OCI-LY7 (cell line): Measurements from ENCODE around the gene PNPT1. TPM values are rescaled to one million over a fixed set of nuclear protein-coding genes. Genes with fewer than 3 reads are reported as not detected.

Experiments
- BruUV-seq: library from RNA; stranded (reverse); fragments of 400-500 nt; replicated peaks from 2 replicates; lab custom pipeline; 2021; lab: Mats Ljungman, UMichigan
- CTCF ChIA-PET: fragments of 300-600 bp; sonication (Branson Sonifier 250); formaldehyde crosslinking; loops from one replicate; lab custom pipeline; 2022; ENCODE audit warnings: antibody characterized with exemption; ENCODE audit not compliant: unreplicated experiment; lab: Charles Lee
- POLR2A ChIA-PET: fragments of 300-600 bp; sonication (Branson Sonifier 250); formaldehyde crosslinking; loops from one replicate; lab custom pipeline; 2022; ENCODE audit warnings: antibody characterized with exemption; lab: Charles Lee
- DNase-seq: peaks from one replicate; pipeline ENCODE4 v3.0.0-alpha.2; 2015; ENCODE audit warnings: low spot score
- H2AFZ ChIP-seq: fragments of 200-600 bp; sonication (generic), shearing (Covaris generic); 2 replicates; pipeline ENCODE4 v1.6.1; 2014; ENCODE audit warnings: mild to moderate bottlenecking, antibody characterized with exemption, low read length, moderate library complexity
- H3K27ac ChIP-seq: fragments of 200-600 bp; sonication (generic); 2 replicates; pipeline ENCODE4 v1.5.1; 2014; ENCODE audit warnings: mixed run types, low read depth, mild to moderate bottlenecking, moderate library complexity, low read length, inconsistent platforms; ENCODE audit not compliant: poor library complexity, severe bottlenecking
- H3K36me3 ChIP-seq: fragments of 200-600 bp; sonication (generic); 2 replicates; pipeline ENCODE4 v1.6.1; 2014; ENCODE audit warnings: mild to moderate bottlenecking, antibody characterized with exemption, low read length, moderate library complexity, mixed read lengths; ENCODE audit not compliant: insufficient read depth
- H3K4me1 ChIP-seq: fragments of 200-600 bp; sonication (generic); 2 replicates; pipeline ENCODE4 v1.5.1; 2014; ENCODE audit warnings: mild to moderate bottlenecking, low read length; ENCODE audit not compliant: insufficient read depth, poor library complexity, severe bottlenecking
- H3K4me2 ChIP-seq: fragments of 200-600 bp; sonication (generic); 2 replicates; pipeline ENCODE4 v1.6.1; 2014; ENCODE audit warnings: mild to moderate bottlenecking, low read length
- H3K4me3 ChIP-seq: fragments of 200-600 bp; sonication (generic); 2 replicates; pipeline ENCODE4 v1.5.1; 2014; ENCODE audit warnings: mild to moderate bottlenecking, low read depth, low read length; ENCODE audit not compliant: poor library complexity, severe bottlenecking
- H3K79me2 ChIP-seq: fragments of 200-600 bp; sonication (generic); 2 replicates; pipeline ENCODE4 v1.6.1; 2016; ENCODE audit warnings: low read depth, mild to moderate bottlenecking, low read length, moderate library complexity, mixed read lengths; ENCODE audit not compliant: insufficient read depth
- H3K9me2 ChIP-seq: fragments of 200-600 bp; sonication (generic); 2 replicates; pipeline ENCODE4 v1.6.1; 2016; ENCODE audit warnings: mild to moderate bottlenecking, low read length, mixed read lengths; ENCODE audit not compliant: insufficient read depth
- H3K9me3 ChIP-seq: fragments of 200-600 bp; sonication (generic); 2 replicates; pipeline ENCODE4 v1.6.1; 2014; ENCODE audit warnings: mild to moderate bottlenecking, mixed run types, low read length, mixed read lengths
- H4K20me1 ChIP-seq: fragments of 200-600 bp; sonication (generic); 2 replicates; pipeline ENCODE4 v1.6.1; 2014; ENCODE audit warnings: mild to moderate bottlenecking, antibody characterized with exemption, low read length, moderate library complexity, mixed read lengths; ENCODE audit not compliant: insufficient read depth
- EZH2phosphoT487 ChIP-seq: fragments of 200-600 bp; sonication (generic); IDR thresholded peaks from 2 replicates; pipeline ENCODE4 v1.6.1; 2018; ENCODE audit warnings: low read depth, borderline replicate concordance, mild to moderate bottlenecking, mixed run types, antibody characterized with exemption, low read length, moderate library complexity, mixed read lengths
- intact Hi-C: fragments of 100-400 bp; cut with micrococcal nuclease; formaldehyde crosslinking; loops from one replicate; pipeline ENCODE4 v1.10.0; 2022; ENCODE audit not compliant: unreplicated experiment
- total RNA-seq, 2 experiments: library from RNA; depleted of rRNA in 1 of 2; stranded (reverse); fragments of >200 nt in 1 of 2; shearing (Covaris generic) in 1 of 2; gene quantifications; 2 replicates each; pipeline ENCODE4 v1.2.3, GENCODE V29; 2014 to 2022
- TF ChIP-seq, protein P1 (sequence below): fragments of 200-600 bp; sonication (generic); conservative IDR thresholded peaks from 2 replicates; pipeline ENCODE4 v1.5.1; 2014; ENCODE audit warnings: mild to moderate bottlenecking, antibody characterized with exemption, low read length, moderate library complexity, mixed read lengths

The PNPT1 gene
- total RNA-seq, 2 experiments from 2014 or later: 35.1 to 45.0 TPM

DNA sequence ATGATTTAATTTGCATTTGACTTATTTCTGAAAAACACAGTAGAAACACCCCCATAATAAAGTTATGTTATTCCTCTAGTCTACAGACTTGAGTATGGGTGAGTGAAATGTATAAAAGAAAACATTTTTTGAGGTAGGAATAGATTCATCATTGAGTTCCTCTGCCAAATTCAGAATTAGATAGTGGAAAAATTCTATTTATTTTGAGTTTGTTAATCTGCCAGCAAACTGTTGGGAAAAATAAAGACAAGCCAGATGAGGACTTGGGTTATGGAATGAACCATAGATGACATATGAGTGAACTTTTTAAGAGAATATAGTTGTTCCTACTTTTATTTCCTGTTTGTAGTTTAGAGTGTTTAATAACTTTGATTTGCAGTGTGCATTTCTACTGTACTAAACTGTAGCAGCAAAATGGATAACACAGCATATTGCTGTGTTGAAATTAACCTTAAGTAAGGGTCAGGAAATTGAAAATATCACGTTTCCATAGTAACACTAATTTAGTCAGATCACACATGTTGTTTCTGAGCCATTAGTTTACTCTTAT lies 35.6 kb upstream of the PNPT1 start:
- intact Hi-C loops: no loop called here
- H3K36me3 ChIP-seq: no peaks in the 10 kb centered on the region
- ChIA-PET CTCF (no interaction called here), POLR2A (no interaction called here)
- H3K4me1 ChIP-seq: no peaks in the 10 kb centered on the region
- H3K9me3 ChIP-seq: no peaks in the 10 kb centered on the region
- H2AFZ ChIP-seq: no peak overlapping the region
- H4K20me1 ChIP-seq: no peaks in the 10 kb centered on the region
- no TSS peak for BruUV-seq
- TF ChIP-seq EZH2phosphoT487: no peak
- no peak overlapping the region for H3K4me3 ChIP-seq
- H3K27ac ChIP-seq: no peak overlapping the region
- no peak overlapping the region for H3K4me2 ChIP-seq
- DNase-seq: no peak
- no peaks in the 10 kb centered on the region for H3K9me2 ChIP-seq
- H3K79me2 ChIP-seq: no peaks in the 10 kb centered on the region

- no peak overlapping the region for H3K27ac ChIP-seq
- H3K4me1 ChIP-seq: no peaks in the 10 kb centered on the region
- ChIA-PET CTCF (no interaction called here), POLR2A (no interaction called here)
- intact Hi-C loops: no loop called here
- H2AFZ ChIP-seq: no peak overlapping the region
- no TSS peak for BruUV-seq
- no peaks in the 10 kb centered on the region for H3K9me3 ChIP-seq
- no peaks in the 10 kb centered on the region for H3K9me2 ChIP-seq
- H3K4me3 ChIP-seq: no peak overlapping the region
- TF ChIP-seq EZH2phosphoT487: no peak
- TF ChIP-seq, protein P1, sequence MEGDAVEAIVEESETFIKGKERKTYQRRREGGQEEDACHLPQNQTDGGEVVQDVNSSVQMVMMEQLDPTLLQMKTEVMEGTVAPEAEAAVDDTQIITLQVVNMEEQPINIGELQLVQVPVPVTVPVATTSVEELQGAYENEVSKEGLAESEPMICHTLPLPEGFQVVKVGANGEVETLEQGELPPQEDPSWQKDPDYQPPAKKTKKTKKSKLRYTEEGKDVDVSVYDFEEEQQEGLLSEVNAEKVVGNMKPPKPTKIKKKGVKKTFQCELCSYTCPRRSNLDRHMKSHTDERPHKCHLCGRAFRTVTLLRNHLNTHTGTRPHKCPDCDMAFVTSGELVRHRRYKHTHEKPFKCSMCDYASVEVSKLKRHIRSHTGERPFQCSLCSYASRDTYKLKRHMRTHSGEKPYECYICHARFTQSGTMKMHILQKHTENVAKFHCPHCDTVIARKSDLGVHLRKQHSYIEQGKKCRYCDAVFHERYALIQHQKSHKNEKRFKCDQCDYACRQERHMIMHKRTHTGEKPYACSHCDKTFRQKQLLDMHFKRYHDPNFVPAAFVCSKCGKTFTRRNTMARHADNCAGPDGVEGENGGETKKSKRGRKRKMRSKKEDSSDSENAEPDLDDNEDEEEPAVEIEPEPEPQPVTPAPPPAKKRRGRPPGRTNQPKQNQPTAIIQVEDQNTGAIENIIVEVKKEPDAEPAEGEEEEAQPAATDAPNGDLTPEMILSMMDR: no peak
- no peaks in the 10 kb centered on the region for H3K79me2 ChIP-seq
- H3K36me3 ChIP-seq: no peaks in the 10 kb centered on the region
- H3K4me2 ChIP-seq: no peak overlapping the region
- DNase-seq: no peak
- H4K20me1 ChIP-seq: no peaks in the 10 kb centered on the region
Observed at GRCh38 chr2:55721596-55722215, 28.1 kb upstream of the PNPT1 start.

DNA sequence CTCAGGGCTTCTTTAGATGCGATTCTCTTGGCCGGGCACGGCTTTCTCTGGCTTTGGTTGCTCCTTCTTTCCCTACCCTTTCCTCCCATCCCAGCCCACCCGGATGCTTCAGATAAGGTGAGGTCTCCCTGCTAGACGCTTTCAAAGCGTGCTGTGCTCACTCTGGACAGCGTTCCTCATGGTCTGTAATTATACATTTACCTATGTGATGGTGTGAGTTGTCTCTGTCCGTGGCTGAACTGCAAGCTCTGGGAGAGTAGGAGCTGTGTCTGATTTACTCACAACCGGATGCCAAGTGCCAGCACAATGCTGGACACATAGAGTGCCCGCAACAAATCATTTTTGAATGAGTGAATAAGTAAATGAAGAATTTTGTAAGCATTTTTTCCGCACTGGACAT lies 26.8 kb upstream of the PNPT1 start:
- no peaks in the 10 kb centered on the region for H3K4me1 ChIP-seq
- no peak overlapping the region for H3K4me2 ChIP-seq
- no peaks in the 10 kb centered on the region for H3K9me3 ChIP-seq
- no peak overlapping the region for H3K27ac ChIP-seq
- H3K4me3 ChIP-seq: no peak overlapping the region
- ChIA-PET POLR2A (no interaction called here), CTCF (no interaction called here)
- H3K9me2 ChIP-seq: no peaks in the 10 kb centered on the region
- intact Hi-C loops: no loop called here
- no peaks in the 10 kb centered on the region for H3K36me3 ChIP-seq
- TF ChIP-seq, protein P1: no peak
- no peak for TF ChIP-seq EZH2phosphoT487
- no TSS peak for BruUV-seq
- no peak for DNase-seq
- no peaks in the 10 kb centered on the region for H4K20me1 ChIP-seq
- no peak overlapping the region for H2AFZ ChIP-seq
- no peaks in the 10 kb centered on the region for H3K79me2 ChIP-seq
